IPS-20b (cell line): Measurements from ENCODE around the gene CCR9.

Experiments
- H3K27ac ChIP-seq: one replicate; pipeline ENCODE4 v1.5.1; 2013; ENCODE audit warnings: low read length
- H3K27me3 ChIP-seq: 2 replicates; pipeline ENCODE4 v1.6.1; 2013; ENCODE audit warnings: mild to moderate bottlenecking, low read length, inconsistent platforms; ENCODE audit not compliant: insufficient read depth
- H3K36me3 ChIP-seq: 2 replicates; pipeline ENCODE4 v1.6.1; 2013; ENCODE audit warnings: low read depth, mild to moderate bottlenecking, inconsistent platforms, low read length, moderate library complexity; ENCODE audit not compliant: insufficient read depth
- H3K4me1 ChIP-seq: 2 replicates; pipeline ENCODE4 v1.6.1; 2013; ENCODE audit warnings: mild to moderate bottlenecking, control low read depth, inconsistent platforms, low read length, moderate library complexity; ENCODE audit not compliant: insufficient read depth
- H3K4me3 ChIP-seq: 2 replicates; pipeline ENCODE4 v1.5.1; 2013; ENCODE audit warnings: mild to moderate bottlenecking, low read length, inconsistent platforms
- H3K9ac ChIP-seq: 2 replicates; pipeline ENCODE4 v1.6.1; 2013; ENCODE audit warnings: low read depth, mild to moderate bottlenecking, inconsistent platforms, low read length, moderate library complexity
- H3K9me3 ChIP-seq: 2 replicates; pipeline ENCODE4 v1.6.1; 2013; ENCODE audit warnings: mild to moderate bottlenecking, low read depth, low read length, inconsistent platforms; ENCODE audit not compliant: insufficient read depth

Gene CCR9

GRCh38 chr3:45894015-45894414, 7.7 kb downstream of the CCR9 start:
- Histone ChIP-seq H3K4me3 (no peak overlapping the region), H3K27ac (no peak overlapping the region), H3K27me3 (no peaks in the 10 kb centered on the region), H3K4me1 (no peaks in the 10 kb centered on the region), H3K36me3 (no peaks in the 10 kb centered on the region), H3K9me3 (no peaks in the 10 kb centered on the region), H3K9ac (no peak overlapping the region)

DNA sequence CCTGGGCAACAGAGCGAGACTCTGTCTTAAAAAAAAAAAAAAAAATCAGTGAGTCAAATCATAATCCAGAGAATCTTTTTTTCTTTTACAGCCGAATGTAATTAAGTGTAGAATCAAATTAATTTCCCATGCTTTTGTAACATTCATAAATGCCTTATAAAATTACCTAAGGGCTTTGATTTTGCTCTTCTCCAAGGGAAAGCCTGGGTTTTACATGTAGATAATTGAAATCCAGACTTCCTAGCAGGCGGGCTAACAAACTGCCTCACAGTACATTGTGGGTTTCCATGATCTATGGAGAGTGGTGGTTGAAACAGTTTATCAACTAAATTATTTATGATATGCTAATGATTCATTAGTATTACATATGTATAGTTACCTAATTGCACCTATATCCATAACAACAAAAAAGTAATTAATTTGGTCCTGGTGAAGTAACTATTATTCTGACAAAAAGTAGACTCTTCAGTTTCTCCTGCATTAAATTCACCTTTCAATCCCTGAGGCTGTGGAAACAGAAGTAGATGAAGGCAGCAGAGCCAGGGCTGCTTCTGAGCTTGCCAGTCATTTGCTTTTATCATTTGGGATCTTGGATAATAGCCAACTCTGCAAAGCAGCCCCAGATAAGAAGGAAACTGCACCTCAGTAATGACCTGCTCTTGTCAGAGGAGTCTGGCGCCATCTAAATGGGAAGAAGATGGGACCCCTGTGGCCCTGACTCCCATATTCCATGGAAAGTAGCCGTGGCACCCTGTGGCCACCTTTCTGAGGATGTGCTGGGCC, 9.5 kb downstream of the CCR9 start:
- Histone ChIP-seq H3K9me3 (no peaks in the 10 kb centered on the region), H3K36me3 (no peaks in the 10 kb centered on the region), H3K27me3 (no peaks in the 10 kb centered on the region), H3K4me1 (no peaks in the 10 kb centered on the region), H3K4me3 (no peak overlapping the region), H3K9ac (no peak overlapping the region), H3K27ac (no peak overlapping the region)

DNA sequence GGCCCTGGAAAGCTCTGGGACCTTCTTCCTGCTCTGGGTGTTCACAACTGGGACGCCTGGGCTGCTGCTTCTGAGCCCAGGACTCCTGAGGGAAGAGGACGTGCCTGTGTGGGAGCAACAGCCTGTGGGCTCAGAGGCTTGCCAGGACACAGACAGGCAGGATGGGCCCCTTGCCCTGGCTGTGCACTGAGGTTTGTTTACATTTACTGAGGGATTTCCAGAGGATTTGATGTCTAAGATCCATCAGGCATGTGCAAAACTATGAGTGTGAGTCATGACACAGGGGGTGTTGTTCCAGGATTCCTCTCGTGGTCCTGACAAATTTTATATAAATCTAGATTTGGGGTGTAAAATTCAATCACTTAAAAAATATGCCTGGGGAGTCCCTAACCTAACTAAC, 10.6 kb downstream of the CCR9 start:
- Histone ChIP-seq H3K9me3 (no peaks in the 10 kb centered on the region), H3K27ac (no peak overlapping the region), H3K9ac (no peak overlapping the region), H3K27me3 (no peaks in the 10 kb centered on the region), H3K36me3 (no peaks in the 10 kb centered on the region), H3K4me3 (no peak overlapping the region), H3K4me1 (no peaks in the 10 kb centered on the region)

DNA sequence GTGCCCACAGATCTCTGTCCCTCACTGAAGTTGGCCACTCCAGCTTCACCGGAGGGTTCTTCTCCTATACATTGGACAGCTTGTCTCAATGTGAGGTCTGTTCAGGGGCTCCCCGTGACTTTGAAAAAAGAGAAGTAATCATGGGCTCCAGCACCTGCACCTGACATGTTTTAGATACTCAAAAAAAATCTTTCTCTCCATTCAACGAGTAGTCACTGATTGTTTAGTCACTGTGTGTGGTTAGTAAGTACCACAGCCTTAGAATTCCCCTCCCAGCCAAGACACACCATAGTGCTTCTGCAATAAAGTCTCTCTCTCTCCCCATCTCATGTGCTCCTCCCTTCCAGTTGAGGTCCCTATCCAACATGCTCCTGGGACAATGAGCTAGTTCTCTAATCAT, 18.6 kb downstream of the CCR9 start:
- Histone ChIP-seq H3K9ac (no peak overlapping the region), H3K27ac (no peak overlapping the region), H3K36me3 (no peaks in the 10 kb centered on the region), H3K4me1 (no peaks in the 10 kb centered on the region), H3K9me3 (no peaks in the 10 kb centered on the region), H3K4me3 (no peak overlapping the region), H3K27me3 (no peaks in the 10 kb centered on the region)

DNA sequence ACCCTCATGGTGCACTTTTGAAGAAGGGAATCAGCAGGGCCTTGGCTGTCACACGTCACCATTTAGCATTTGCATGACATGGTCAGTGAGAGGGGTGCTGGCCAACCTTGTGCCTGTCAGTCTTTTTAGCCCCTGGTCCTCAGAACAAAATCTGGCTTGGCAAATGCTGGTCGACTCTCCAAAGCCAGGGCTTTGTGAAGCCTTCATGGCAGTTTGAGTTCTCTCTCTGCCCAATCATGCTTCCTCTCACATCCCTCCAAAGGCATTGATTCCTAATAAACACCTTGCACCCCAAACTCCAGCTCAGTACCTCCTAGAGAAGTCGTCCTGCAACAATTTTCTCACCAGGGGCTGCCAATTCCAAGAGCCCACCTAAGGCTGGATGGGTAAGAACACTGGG, 19.4 kb downstream of the CCR9 start:
- Histone ChIP-seq H3K27ac (no peak overlapping the region), H3K9me3 (no peaks in the 10 kb centered on the region), H3K4me1 (no peaks in the 10 kb centered on the region), H3K9ac (no peak overlapping the region), H3K4me3 (no peak overlapping the region), H3K27me3 (no peaks in the 10 kb centered on the region), H3K36me3 (no peaks in the 10 kb centered on the region)

GRCh38 chr3:45906681-45907407, 20.5 kb downstream of the CCR9 start:
- no peak overlapping the region for H3K27ac ChIP-seq
- no peak overlapping the region for H3K4me3 ChIP-seq
- no peaks in the 10 kb centered on the region for H3K4me1 ChIP-seq
- no peaks in the 10 kb centered on the region for H3K9me3 ChIP-seq
- H3K9ac ChIP-seq, result no peak overlapping the region
- no peaks in the 10 kb centered on the region for H3K36me3 ChIP-seq
- H3K27me3 ChIP-seq, result no peaks in the 10 kb centered on the region

DNA sequence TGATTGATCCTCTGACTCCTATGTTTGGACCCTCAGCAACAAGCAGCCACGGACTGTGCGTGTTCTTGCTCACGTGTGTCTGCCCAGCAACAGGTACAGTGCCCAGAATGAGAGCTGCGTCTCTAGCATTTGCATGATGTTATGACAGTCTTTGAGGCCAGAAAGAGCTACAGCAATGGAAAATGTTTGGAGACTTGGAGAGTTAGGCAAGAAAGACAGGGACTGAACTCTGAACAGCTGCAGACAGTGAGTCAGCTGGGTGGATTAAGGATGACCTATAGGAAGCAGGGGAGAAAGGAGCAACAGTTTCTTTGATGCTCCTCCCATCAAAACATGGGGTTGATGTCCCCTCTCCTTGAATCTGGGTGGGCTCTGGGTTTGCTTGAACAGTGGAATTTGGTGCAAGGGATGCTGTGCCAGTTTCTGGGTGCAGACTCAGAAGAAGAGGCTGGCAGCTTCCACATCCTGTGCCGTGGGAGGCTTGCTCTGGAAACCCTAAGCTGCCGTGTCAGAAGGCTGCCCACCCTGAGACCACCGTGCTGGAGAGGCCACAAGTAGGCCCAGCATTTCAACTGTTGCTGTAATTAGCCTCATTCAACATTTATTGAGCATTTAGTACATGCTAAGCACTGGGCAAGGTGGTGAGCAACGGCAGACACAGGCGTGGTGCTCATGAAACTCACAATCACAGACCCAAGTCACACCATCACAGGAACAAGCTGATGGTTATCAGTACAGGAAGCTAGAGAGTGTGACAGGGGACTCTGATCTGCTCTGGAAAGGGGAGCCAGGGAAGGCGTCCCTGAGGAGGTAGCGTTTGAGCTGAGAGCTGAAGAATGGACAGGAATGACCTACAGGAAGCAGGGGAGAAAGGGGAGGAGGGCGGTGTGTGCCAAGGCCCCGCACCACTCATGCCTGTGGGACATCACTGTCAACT, 21.7 kb downstream of the CCR9 start:
- Histone ChIP-seq H3K4me1 (no peaks in the 10 kb centered on the region), H3K27ac (no peak overlapping the region), H3K27me3 (no peaks in the 10 kb centered on the region), H3K36me3 (no peaks in the 10 kb centered on the region), H3K9ac (no peak overlapping the region), H3K4me3 (no peak overlapping the region), H3K9me3 (no peaks in the 10 kb centered on the region)

DNA sequence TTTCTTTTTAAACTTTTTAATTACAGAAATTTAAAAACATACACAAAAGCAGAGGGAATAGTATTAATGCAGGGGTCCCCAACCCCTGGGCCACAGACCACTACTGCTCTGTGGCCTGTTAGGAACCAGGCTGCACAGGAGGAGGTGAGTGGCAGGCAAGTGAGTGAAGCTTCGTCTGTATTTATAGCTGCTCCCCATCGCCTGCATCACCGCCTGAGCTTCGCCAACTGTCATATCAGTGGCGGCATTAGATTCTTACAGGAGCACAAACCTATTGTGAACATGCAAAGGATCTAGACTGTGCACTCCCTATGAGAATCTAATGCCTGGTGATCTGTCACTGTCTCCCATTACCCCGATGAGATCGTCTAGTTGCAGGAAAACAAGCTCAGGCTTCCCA, 22.4 kb downstream of the CCR9 start:
- H3K36me3 ChIP-seq, result no peaks in the 10 kb centered on the region
- H3K27ac ChIP-seq, result no peak overlapping the region
- no peaks in the 10 kb centered on the region for H3K4me1 ChIP-seq
- H3K9ac ChIP-seq, result no peak overlapping the region
- no peaks in the 10 kb centered on the region for H3K9me3 ChIP-seq
- no peak overlapping the region for H3K4me3 ChIP-seq
- no peaks in the 10 kb centered on the region for H3K27me3 ChIP-seq

DNA sequence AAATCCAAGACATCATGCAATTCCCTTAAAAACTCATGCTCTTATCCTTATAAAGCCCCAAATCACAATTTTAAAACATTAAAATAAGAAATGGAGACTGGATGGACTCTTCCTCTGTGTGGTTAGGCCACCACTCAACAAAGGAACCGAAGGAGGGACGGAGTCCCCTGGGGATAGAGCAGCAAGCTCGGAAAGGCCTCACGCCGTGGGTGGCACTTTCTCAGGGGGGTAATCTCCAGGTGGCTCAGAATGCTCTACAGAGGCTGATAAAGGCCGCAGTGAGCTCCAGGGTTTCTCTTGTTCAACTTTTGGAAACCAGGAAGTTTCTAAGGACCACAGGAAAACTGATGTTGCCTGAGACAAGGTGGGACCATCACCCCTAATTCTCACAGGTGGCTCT, 23.2 kb downstream of the CCR9 start:
- H3K36me3 ChIP-seq, result no peaks in the 10 kb centered on the region
- no peaks in the 10 kb centered on the region for H3K9me3 ChIP-seq
- H3K27ac ChIP-seq, result no peak overlapping the region
- H3K9ac ChIP-seq, result no peak overlapping the region
- 0 out of 2 replicates have a peak, but pooled peaks cover under 1% of the 10 kb centered on the region for H3K27me3 ChIP-seq
- H3K4me1 ChIP-seq, result no peaks in the 10 kb centered on the region
- no peak overlapping the region for H3K4me3 ChIP-seq

GRCh38 chr3:45910892-45911291, 24.5 kb downstream of the CCR9 start:
- H3K4me1 ChIP-seq, result no peaks in the 10 kb centered on the region
- no peaks in the 10 kb centered on the region for H3K9me3 ChIP-seq
- no peak overlapping the region for H3K4me3 ChIP-seq
- no peak overlapping the region for H3K27ac ChIP-seq
- no peaks in the 10 kb centered on the region for H3K36me3 ChIP-seq
- no peak overlapping the region for H3K9ac ChIP-seq
- peaks cover 7% of the 10 kb centered on the region; the same call in 1 of the 2 replicates for H3K27me3 ChIP-seq

- Histone ChIP-seq H3K9me3 (no peaks in the 10 kb centered on the region), H3K27ac (no peak overlapping the region), H3K4me1 (no peaks in the 10 kb centered on the region), H3K9ac (no peak overlapping the region), H3K36me3 (no peaks in the 10 kb centered on the region), H3K4me3 (no peak overlapping the region), H3K27me3 (peaks cover 7% of the 10 kb centered on the region; the same call in 1 of the 2 replicates)
These were observed 25.3 kb downstream of the CCR9 start for GRCh38 chr3:45911511-45912226.
